Retinal pigment epithelial cell (primary cell): ENCODE data around the gene FJX1.
"Not testable (repeated sequence)": the region's sequence is repeated elsewhere in the genome, so short reads cannot be mapped to it uniquely, and the experiment has no call there.

ENCODE experiments used
- DNase-seq: peaks from one replicate; pipeline ENCODE4 v3.0.0-alpha.2; 2010; ENCODE audit warnings: low read depth
- H3K4me3 ChIP-seq: 2 replicates; pipeline ENCODE4 v1.5.1; 2011; ENCODE audit warnings: mild to moderate bottlenecking, low read length, control low read depth, moderate library complexity
- CTCF ChIP-seq: conservative IDR thresholded peaks from 2 replicates; pipeline ENCODE4 v1.5.1; 2011; ENCODE audit warnings: low read depth, low read length, control low read depth, inconsistent platforms

Gene FJX1

DNA sequence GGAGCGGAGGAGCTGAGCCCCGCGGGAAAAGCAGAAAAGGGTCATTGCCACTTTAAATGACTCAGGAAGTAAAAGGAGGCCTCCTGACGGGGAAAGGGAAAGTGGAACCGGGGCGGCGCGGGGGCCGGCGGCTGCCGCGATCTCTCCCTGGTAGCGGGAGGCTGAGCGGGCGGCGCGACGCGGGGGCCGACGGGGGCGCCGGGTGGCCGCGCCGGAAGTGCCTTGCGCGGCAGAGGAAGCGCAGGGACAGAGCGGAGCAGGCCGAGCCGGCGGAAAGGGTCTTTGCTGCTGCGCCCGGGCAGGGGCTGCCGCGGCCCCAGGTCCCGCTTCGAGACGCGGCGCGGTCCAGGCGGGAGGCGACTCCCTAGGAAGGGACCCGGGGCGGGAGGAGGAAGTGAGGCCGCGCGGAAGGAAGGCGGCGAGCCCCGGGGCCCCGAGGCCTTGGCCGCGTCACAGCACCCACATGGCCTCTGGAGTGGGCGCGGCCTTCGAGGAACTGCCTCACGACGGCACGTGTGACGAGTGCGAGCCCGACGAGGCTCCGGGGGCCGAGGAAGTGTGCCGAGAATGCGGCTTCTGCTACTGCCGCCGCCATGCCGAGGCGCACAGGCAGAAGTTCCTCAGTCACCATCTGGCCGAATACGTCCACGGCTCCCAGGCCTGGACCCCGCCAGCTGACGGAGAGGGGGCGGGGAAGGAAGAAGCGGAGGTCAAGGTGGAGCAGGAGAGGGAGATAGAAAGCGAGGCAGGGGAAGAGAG is 44.6 kb downstream of the FJX1 start, which contains the start of gene TRIM44:
Gene TRIM44, plus strand, starts transcription at position 127 of the 759 bp plus-strand sequence. Its CDS starts 337 bp downstream, at position 464.
- TF ChIP-seq CTCF, result no peak
- peak within 1 kb of the TSS; percentile 88 for H3K4me3 ChIP-seq
- peak; percentile 39 for DNase-seq

DNA sequence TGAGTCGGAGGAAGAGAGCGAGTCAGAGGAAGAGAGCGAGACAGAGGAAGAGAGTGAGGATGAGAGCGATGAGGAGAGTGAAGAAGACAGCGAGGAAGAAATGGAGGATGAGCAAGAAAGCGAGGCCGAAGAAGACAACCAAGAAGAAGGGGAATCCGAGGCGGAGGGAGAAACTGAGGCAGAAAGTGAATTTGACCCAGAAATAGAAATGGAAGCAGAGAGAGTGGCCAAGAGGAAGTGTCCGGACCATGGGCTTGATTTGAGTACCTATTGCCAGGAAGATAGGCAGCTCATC is 45.1 kb downstream of the FJX1 start:
- TF ChIP-seq CTCF, result no peak
- H3K4me3 ChIP-seq, result peak overlapping the region; percentile 88
- DNase-seq, result no peak

DNA sequence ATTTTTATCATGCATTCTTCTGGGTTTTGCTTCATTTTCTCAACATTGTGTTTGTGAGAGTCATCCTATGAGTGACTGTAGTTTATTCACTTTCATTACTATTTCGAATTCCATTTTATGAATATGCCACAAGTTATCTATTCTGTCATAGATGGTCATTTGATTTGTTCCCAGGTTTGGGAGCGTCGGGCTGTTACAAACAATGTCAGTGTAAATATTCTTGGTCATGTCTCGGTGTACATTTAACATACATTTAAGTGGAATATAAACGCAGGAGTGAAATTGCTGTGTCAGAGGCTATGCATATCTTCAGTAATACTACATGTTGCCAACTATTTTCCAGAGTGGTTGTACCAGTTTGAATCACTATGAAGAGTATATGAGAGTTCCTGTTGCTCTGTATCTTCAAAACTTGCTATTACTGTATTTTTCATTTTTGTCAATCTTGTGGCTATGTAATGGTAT is 46.7 kb downstream of the FJX1 start:
- no peak for TF ChIP-seq CTCF
- H3K4me3 ChIP-seq, result no peak overlapping the region
- DNase-seq, result no peak

DNA sequence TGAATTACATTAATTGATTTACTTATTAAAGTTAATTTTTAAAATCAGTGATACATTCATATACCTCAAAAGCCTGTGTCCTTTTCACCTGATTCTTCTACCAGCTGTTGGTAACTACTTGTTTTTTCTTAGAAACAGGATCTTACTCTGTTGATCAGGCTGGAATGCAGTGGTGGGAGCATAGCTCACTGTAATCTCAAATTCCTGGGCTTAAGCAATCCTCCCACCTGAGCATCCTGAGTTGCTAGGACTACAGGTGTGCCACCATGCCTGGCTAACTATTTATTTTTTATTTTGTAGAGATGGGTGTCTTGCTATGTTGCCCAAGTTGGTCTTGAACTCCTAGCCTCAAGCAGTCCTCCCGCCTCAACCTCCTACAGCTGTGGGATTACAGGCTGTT is 49.0 kb downstream of the FJX1 start:
- no peak overlapping the region for H3K4me3 ChIP-seq
- DNase-seq, result no peak
- TF ChIP-seq CTCF, result no peak

- H3K4me3 ChIP-seq, DNase-seq: not testable (repeated sequence)
Measured at GRCh38 chr11:35668350-35668749, 50.1 kb downstream of the FJX1 start.
